ENCODE measurements around the gene TPH2.

The TPH2 gene

GRCh38 chr12:71950404-71950803, 11.8 kb downstream of the TPH2 start:
- ATAC-seq (no peak), DNase-seq (no peak)
- no peak overlapping the region for H3K4me3 Mint-ChIP-seq
- H3K27ac Mint-ChIP-seq: no peak overlapping the region
- H3K4me1 Mint-ChIP-seq: no peaks in the 10 kb centered on the region
- H3K9me3 Mint-ChIP-seq: no peaks in the 10 kb centered on the region
- H3K27me3 Mint-ChIP-seq: peaks cover 22% of the 10 kb centered on the region

GRCh38 chr12:71950819-71951218, 12.2 kb downstream of the TPH2 start:
- H3K4me1 Mint-ChIP-seq: no peaks in the 10 kb centered on the region
- H3K27me3 Mint-ChIP-seq: peaks cover 21% of the 10 kb centered on the region
- H3K9me3 Mint-ChIP-seq: no peaks in the 10 kb centered on the region
- ATAC-seq (no peak), DNase-seq (no peak)
- no peak overlapping the region for H3K4me3 Mint-ChIP-seq
- no peak overlapping the region for H3K27ac Mint-ChIP-seq

- ATAC-seq (no peak), DNase-seq (no peak)
- Mint-ChIP-seq H3K9me3 (no peaks in the 10 kb centered on the region), H3K4me3 (no peak overlapping the region), H3K27me3 (peaks cover 29% of the 10 kb centered on the region), H3K4me1 (no peaks in the 10 kb centered on the region), H3K27ac (peak overlapping the region in 1 of 2 donors; percentile 19)
These were observed 15.6 kb downstream of the TPH2 start for GRCh38 chr12:71954083-71954778.

GRCh38 chr12:71954861-71955260, 16.2 kb downstream of the TPH2 start:
- Mint-ChIP-seq H3K27me3 (peaks cover 34% of the 10 kb centered on the region), H3K9me3 (no peaks in the 10 kb centered on the region), H3K4me1 (no peaks in the 10 kb centered on the region), H3K4me3 (no peak overlapping the region), H3K27ac (no peak overlapping the region)
- no peak for ATAC-seq
- no peak for DNase-seq

- H3K9me3 Mint-ChIP-seq: no peaks in the 10 kb centered on the region
- DNase-seq: no peak
- no peaks in the 10 kb centered on the region for H3K4me1 Mint-ChIP-seq
- no peak for ATAC-seq
- no peak overlapping the region for H3K4me3 Mint-ChIP-seq
- no peak overlapping the region for H3K27ac Mint-ChIP-seq
- H3K27me3 Mint-ChIP-seq: peaks cover 28% of the 10 kb centered on the region
These were observed 17.3 kb downstream of the TPH2 start for GRCh38 chr12:71955970-71956369.

GRCh38 chr12:71958056-71958455, 19.4 kb downstream of the TPH2 start:
- no peaks in the 10 kb centered on the region for H3K4me1 Mint-ChIP-seq
- peaks cover 25% of the 10 kb centered on the region for H3K27me3 Mint-ChIP-seq
- DNase-seq (no peak), ATAC-seq (no peak)
- no peaks in the 10 kb centered on the region for H3K9me3 Mint-ChIP-seq
- no peak overlapping the region for H3K4me3 Mint-ChIP-seq
- H3K27ac Mint-ChIP-seq: no peak overlapping the region

- no peak for ATAC-seq
- H3K27me3 Mint-ChIP-seq: peaks cover 21% of the 10 kb centered on the region
- H3K4me3 Mint-ChIP-seq: no peak overlapping the region
- H3K9me3 Mint-ChIP-seq: no peaks in the 10 kb centered on the region
- H3K4me1 Mint-ChIP-seq: no peaks in the 10 kb centered on the region
- DNase-seq: no peak
- H3K27ac Mint-ChIP-seq: no peak overlapping the region
These were observed 19.8 kb downstream of the TPH2 start for GRCh38 chr12:71958457-71958856.

GRCh38 chr12:71958993-71959578, 20.4 kb downstream of the TPH2 start:
- no peak overlapping the region for H3K4me3 Mint-ChIP-seq
- H3K4me1 Mint-ChIP-seq: no peaks in the 10 kb centered on the region
- ATAC-seq (no peak), DNase-seq (no peak)
- no peaks in the 10 kb centered on the region for H3K9me3 Mint-ChIP-seq
- H3K27ac Mint-ChIP-seq: no peak overlapping the region
- H3K27me3 Mint-ChIP-seq: peaks cover 15% of the 10 kb centered on the region

- Mint-ChIP-seq H3K27ac (no peak overlapping the region), H3K27me3 (peaks cover 30% of the 10 kb centered on the region), H3K4me3 (no peak overlapping the region), H3K4me1 (no peaks in the 10 kb centered on the region), H3K9me3 (no peaks in the 10 kb centered on the region)
- ATAC-seq: no peak
- no peak for DNase-seq
These were observed 28.6 kb downstream of the TPH2 start for GRCh38 chr12:71967211-71967610.

- H3K4me1 Mint-ChIP-seq: peaks cover 7% of the 10 kb centered on the region
- H3K9me3 Mint-ChIP-seq: no peaks in the 10 kb centered on the region
- no peak overlapping the region for H3K27ac Mint-ChIP-seq
- ATAC-seq (no peak), DNase-seq (no peak)
- peaks cover 30% of the 10 kb centered on the region for H3K27me3 Mint-ChIP-seq
- no peak overlapping the region for H3K4me3 Mint-ChIP-seq
These were observed 30.7 kb downstream of the TPH2 start for GRCh38 chr12:71969330-71969729.

GRCh38 chr12:71970031-71970430, 31.4 kb downstream of the TPH2 start:
- Mint-ChIP-seq H3K4me1 (peaks cover 7% of the 10 kb centered on the region), H3K9me3 (no peaks in the 10 kb centered on the region), H3K27me3 (peaks cover 30% of the 10 kb centered on the region), H3K27ac (no peak overlapping the region), H3K4me3 (no peak overlapping the region)
- ATAC-seq (no peak), DNase-seq (no peak)

GRCh38 chr12:71972441-71973074, 33.9 kb downstream of the TPH2 start:
- no peak overlapping the region for H3K27ac Mint-ChIP-seq
- no peak overlapping the region for H3K4me3 Mint-ChIP-seq
- no peak for DNase-seq
- peaks cover 7% of the 10 kb centered on the region for H3K4me1 Mint-ChIP-seq
- H3K9me3 Mint-ChIP-seq: no peaks in the 10 kb centered on the region
- ATAC-seq: no peak
- H3K27me3 Mint-ChIP-seq: peaks cover 30% of the 10 kb centered on the region

GRCh38 chr12:71973687-71974086, 35.0 kb downstream of the TPH2 start:
- Mint-ChIP-seq H3K4me1 (peaks cover 7% of the 10 kb centered on the region), H3K4me3 (no peak overlapping the region), H3K27me3 (peaks cover 21% of the 10 kb centered on the region), H3K9me3 (no peaks in the 10 kb centered on the region), H3K27ac (no peak overlapping the region)
- ATAC-seq (peak; percentile 61), DNase-seq (no peak)

GRCh38 chr12:71980538-71980937, 41.9 kb downstream of the TPH2 start:
- Mint-ChIP-seq H3K4me3 (no peak overlapping the region), H3K9me3 (no peaks in the 10 kb centered on the region), H3K4me1 (no peaks in the 10 kb centered on the region), H3K27ac (no peak overlapping the region), H3K27me3 (no peaks in the 10 kb centered on the region)
- ATAC-seq (no peak), DNase-seq (no peak)

GRCh38 chr12:71981149-71981548, 42.5 kb downstream of the TPH2 start:
- DNase-seq (no peak), ATAC-seq (no peak)
- Mint-ChIP-seq H3K27ac (no peak overlapping the region), H3K4me3 (no peak overlapping the region), H3K27me3 (no peaks in the 10 kb centered on the region), H3K9me3 (no peaks in the 10 kb centered on the region), H3K4me1 (no peaks in the 10 kb centered on the region)

- Mint-ChIP-seq H3K27me3 (peaks cover 13% of the 10 kb centered on the region), H3K9me3 (no peaks in the 10 kb centered on the region), H3K4me3 (no peak overlapping the region), H3K27ac (no peak overlapping the region), H3K4me1 (no peaks in the 10 kb centered on the region)
- DNase-seq (no peak), ATAC-seq (no peak)
These were observed 56.1 kb downstream of the TPH2 start for GRCh38 chr12:71994715-71995114.
